ENCODE data around the gene POLG. TPM values are rescaled to one million over a fixed set of nuclear protein-coding genes. Genes with fewer than 3 reads are reported as not detected.

Gene POLG
- polyA plus RNA-seq, 3 donors: 46.7 to 55.7 (median 54.2) TPM

DNA sequence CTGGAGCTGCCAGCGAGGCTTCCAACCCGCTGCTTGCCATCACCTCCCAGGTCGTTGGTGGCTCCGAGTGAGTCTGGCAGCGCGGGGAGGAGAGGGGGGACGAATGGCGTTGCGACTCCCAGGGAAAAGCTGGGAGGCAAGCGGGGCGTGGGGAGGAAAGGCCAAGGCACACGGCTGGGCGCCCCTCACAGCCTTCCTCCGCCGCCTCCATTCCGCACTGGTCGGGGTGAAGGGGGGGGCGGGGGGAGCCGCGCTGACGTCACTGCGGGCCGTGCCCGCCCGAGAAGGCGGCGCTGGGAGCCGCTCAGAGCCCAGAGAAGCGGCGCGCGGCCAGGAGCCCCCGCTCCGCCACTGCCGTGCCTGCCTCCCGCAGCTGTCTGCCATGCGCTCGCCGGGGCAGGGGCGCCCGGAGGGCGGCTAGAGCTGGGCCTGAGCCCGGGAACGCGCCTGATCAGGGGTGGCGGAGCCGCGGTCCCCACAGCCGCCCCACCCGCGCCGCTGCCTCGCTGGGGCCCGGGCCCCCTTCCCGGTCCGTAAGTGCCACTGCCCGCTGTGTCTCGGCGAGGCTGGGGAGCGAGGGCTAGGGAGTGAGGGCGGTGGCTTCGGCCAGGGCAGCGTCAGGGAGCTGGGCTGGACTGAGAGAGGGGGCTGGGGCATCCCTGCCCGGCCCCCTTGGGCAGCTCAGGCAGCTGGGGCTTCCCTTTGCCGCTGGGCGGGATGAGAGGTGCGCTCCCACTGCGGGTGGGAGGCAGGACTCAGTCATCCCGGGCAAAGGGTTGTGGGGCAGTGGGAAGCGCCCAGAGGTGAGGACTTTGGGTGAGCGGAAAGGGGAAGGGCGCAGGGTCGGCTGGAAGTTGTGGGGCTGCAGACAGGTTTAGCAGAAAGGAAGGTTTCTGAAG is 27.8 kb upstream of the POLG start:
- DNase-seq (ENCODE audit: extremely low read depth in 1 of 11, low read depth in 9 of 11, low spot score in 4 of 11): no peak

DNA sequence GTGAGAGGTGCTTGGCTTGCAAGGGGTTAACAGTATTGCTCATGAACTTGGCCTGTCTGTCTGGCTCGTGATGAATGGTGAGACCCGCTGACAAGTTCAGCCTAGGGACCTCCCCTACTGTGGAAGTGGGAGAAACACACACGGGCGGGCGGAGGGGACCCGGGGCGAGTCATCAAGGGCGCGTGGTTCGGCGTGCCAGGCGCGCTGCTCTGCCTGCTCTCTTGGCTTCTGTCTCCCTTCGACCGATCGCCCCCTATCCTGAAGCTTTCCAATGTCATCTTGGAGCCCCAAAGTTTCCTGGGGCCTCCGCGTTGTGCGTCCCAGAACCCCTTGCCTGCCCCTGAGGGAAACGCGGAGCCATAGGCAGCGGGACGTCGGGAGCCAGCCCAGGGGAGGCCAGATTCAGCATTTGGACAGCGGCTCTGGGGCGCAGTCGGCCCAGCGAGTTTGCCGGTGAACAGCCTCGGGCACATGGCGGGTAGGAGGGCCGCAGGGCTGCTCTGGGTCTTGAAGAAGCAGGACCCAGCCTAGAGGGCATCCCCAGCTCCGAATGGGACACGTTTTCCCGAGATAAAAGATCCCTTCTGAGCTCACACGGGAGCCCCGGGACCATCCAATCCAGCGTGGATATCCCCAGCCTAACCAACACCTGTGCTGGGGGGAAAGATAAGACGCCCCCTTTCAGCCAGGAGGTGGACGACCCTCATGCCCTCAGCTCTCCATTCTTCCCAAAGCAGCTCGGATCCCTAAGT is 27.0 kb upstream of the POLG start:
- peak in 9 of 11 donors; percentile 63 to 76 (median 74) for DNase-seq (ENCODE audit: extremely low read depth in 1 of 11, low read depth in 9 of 11, low spot score in 4 of 11)

DNA sequence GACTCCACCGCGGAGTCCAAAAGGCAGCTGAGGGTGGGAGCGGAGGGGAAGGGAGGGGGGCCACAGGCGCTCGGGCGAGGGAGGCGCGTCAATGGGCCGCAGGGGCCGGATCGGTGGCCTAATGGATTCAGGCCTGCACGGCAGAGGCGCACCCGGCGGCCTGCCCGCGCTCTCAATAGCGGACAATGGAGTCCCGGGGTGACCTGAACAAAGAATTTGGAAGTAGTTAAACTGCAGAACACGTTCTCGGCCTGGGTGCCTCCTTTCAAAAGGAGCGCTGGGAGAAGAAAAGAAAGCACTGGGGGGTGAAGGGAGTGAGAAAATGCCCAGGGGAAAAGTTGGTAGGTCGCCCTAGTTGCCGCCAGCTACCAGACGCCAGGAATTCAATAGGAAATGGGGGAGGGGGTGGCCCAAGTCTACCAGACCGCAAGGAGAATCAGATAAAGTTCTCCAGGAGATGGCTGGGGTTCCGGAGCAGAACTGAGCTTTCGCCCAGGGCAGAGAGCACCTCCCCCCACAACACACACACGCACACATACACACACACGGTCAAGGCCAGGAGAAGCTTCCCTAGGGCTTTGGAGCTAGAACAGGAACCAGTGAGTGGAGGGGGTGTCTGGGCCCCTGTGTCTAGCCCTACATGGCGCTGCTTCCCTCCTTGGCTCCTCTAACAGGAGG is 25.8 kb upstream of the POLG start:
- no peak for DNase-seq (ENCODE audit: extremely low read depth in 1 of 11, low read depth in 9 of 11, low spot score in 4 of 11)

DNA sequence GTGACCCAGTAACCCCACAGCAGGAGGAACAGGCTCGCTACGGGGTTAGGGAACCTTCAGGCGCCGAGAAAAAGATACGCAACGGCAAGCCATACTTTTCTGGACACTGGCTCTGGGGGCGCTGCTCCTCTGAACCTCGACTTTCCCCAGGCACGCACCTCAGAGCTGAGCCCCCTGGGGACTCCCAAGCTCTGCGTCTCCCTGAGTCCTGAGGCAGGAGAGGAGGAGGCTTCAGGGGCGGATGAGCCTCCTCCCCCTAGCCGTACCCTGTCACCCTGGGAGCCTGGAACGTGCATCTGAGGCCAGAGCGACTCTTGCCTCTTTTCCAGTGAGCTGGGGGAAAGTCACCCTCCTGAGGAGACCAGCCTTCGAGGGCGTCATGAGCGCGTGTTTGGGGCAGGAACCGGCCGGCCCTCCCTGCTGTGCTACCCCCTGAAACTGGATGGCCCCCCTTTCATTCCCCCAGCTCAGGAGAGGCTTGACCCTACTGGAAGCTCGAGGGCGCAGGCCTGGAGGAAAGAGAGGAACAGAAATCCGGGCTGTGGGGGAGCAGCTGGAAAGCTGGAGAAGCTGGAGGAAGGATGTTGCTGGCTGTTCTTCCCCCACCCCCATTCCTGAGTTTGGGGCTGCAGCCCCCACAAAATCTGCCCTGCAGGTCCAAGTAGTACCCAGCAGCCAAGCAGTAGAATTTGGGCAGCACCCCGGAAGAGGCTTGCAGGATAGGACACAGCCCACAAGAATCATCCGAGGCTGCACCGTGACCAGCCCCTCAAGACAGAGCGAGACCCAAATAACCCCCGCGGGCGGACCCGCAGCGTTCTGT is 25.1 kb upstream of the POLG start:
- no peak for DNase-seq (ENCODE audit: extremely low read depth in 1 of 11, low read depth in 9 of 11, low spot score in 4 of 11)

DNA sequence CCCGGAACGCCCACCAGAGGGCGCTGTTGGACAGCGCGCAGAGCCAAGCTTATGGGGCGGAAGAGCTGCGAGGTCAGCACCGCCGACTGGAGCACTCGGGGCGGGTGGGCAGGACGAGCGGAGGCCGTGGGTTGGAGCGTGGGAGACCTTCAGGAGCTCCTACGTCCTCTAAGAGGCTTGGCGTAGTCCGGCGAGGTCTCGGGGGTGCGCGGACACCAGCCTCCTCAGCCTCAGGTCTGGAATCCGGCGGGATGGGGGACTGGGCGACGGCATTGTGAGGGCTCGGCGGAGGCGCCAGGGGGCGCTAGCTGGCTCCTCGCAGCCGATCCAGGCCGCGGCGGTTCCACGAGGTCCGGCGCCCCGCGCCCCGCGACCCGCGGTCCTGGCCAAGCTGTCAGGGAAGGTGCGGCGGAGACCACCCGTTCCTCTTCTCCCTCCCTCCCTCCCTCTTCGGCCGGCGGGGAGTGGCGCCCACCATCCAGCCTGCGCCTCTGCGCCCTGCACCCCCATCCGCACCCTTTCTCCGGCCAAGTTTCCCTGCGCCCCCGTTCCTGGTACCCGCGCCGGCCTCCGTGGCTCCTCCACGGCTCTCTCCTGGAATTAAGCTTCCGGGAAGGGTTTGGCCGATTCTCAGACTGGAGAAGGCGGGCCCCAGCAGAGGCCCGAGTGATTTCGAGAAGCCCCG is 24.3 kb upstream of the POLG start:
- peak in 7 of 11 donors; percentile 42 to 74 (median 70) for DNase-seq (ENCODE audit: extremely low read depth in 1 of 11, low read depth in 9 of 11, low spot score in 4 of 11)

DNA sequence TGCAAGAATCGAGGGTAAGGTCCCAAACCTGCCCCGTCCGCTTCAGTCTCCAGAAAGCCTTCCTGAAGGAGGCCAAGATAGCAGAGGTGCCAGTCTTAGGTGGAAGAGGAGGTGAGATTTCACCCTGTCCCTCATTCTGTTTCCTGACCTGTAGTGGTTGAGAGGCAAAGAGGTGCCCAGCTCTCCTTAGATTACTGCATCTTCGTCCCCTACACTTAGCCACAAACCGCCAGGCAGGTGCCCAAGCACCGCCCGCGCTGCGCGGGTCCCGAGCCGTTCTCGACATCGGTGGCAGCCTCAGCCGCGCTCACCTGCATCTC is 23.8 kb upstream of the POLG start:
- no peak for DNase-seq (ENCODE audit: extremely low read depth in 1 of 11, low read depth in 9 of 11, low spot score in 4 of 11)

DNA sequence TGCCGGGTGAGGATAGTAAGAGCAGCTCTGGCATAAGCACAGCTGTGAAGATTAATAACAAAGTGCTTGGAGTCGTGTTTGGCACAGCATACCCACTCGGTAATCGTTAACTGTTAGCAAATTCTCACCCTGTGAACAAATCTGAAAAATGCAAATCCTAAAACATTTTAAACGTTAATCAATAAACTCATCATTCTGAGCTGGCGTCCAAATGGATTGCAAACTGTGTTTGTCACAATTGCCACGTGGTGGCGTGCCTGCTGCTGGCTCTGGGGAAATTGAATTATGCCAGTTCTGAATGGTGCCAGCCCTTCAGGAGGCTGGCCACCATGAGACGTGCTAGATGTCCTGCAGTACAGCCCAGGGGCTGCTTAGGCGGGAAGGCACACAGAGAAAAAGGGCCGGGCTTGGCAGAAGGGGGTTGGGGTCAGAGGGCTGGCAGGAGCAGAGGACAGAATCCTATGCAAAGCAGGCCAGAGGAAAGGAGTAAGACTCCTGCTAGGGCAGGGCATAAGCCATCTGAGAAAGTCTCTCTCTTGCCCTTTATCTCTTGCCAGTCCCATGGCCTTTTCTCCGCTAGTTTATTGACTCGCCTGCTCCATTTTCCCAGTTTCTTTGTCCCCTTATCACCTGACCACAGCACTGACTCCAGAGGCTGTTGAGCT is 22.1 kb upstream of the POLG start:
- DNase-seq (ENCODE audit: extremely low read depth in 1 of 11, low read depth in 9 of 11, low spot score in 4 of 11): no peak

DNA sequence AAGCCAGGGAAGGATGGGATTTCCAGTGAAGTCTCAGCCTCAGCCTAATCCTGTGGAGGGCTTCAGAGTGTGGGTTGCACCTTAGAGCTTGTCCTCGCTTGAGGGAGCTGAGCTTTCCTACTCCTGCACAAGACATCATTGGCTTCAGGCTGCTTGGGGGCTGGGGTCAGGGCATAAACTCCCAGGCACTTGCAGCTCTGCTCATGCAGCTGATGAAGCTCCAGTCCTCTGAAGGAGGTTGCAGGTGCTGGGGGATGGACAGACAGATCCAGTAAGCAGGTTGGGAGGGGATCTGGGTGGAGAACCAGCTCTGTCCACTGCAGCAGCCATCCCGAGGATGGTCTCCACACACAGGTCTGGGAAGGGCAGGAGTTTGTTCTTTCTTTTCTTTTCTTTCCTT is 19.4 kb upstream of the POLG start:
- DNase-seq (ENCODE audit: extremely low read depth in 1 of 11, low read depth in 9 of 11, low spot score in 4 of 11): no peak

DNA sequence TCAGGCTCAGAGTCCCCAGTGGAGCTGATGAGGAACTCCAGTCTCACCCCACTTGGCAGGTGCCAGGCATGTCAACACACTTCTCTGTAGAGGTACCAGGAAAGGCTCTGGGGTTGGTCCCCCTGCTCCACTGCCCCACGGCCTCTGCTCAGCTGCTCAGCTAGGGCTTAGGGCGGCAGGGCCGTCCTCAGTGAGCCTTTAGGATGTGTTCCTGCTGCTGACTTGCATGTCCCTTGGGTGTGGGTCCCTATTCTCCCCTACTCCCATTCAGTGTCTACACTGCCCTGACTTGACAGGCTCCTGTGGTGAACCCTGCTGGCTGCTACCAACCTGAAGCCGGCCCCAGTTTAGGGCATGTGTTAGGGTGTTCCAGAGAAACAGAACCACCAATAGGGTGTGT is 17.9 kb upstream of the POLG start:
- no peak for DNase-seq (ENCODE audit: extremely low read depth in 1 of 11, low read depth in 9 of 11, low spot score in 4 of 11)

DNA sequence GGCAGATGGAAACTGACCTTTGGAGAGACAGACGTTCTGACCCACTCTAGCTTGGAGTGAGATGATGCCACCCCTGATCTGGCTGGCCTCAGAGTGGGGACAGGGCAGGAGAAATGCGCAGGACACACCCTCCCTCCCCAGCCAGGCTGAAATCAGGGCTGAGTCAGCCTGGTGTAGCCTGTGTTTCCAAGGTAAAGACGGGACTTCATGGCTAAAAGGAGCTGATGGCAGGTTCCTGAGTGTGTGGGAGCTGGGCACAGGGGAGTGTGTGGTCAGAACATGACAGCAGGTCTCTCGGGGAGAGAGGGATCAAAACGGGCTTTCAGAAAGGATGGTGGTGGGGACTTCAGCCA is 14.6 kb upstream of the POLG start:
- no peak for DNase-seq (ENCODE audit: extremely low read depth in 1 of 11, low read depth in 9 of 11, low spot score in 4 of 11)

DNA sequence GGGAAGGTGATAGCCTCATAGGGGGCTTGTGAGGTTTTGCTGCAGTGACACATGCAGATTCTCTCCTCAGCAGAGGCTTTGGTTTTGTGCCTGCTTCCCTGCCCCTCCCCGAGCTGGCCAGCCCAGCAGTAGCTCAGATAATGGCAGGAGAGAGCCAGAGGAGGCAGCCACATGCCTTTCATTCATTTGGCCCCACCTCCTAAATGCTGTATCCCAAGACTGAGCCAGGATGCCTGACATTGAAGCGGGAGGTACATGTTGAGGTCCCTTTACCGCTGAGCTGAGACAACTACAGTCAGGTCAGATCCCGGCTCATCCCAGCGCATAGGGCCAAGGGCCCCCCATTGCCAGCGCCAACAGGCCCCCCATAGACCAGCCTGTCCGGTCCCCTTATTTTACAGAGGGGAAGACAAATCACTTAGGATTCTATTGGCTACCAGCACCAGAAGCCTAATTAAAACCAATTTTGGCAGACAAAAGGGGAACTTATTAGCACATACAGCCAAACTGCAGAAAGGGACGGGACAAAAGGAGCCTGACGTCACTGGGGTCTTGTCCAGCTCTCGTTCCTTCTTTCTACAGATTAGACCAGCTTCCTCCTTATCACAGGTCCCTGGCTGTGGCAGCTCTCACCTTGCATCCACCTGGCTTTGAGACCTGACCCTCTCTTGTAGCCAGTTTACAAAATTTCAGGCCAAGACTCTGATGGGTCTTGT is 12.1 kb upstream of the POLG start:
- no peak for DNase-seq (ENCODE audit: extremely low read depth in 1 of 11, low read depth in 9 of 11, low spot score in 4 of 11)

DNA sequence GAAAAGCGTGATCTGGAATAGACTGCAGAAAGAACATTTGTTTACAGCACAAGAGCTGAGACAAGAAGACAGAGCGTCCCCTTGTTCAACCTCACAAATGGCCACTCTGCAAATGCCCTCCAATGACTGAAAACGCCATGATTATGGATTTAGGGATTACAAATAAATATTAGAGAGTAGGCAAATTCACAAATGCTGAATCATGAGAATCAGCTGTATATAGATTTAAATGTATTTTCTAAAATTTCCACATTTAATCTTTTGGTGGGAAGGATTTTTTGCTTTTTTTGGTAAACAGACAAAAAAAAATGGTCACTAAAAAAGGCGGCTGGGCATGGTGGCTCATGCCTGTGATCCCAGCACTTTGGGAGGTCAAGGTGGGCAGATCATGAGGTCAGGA is 10.6 kb upstream of the POLG start:
- no peak for DNase-seq (ENCODE audit: extremely low read depth in 1 of 11, low read depth in 9 of 11, low spot score in 4 of 11)

DNA sequence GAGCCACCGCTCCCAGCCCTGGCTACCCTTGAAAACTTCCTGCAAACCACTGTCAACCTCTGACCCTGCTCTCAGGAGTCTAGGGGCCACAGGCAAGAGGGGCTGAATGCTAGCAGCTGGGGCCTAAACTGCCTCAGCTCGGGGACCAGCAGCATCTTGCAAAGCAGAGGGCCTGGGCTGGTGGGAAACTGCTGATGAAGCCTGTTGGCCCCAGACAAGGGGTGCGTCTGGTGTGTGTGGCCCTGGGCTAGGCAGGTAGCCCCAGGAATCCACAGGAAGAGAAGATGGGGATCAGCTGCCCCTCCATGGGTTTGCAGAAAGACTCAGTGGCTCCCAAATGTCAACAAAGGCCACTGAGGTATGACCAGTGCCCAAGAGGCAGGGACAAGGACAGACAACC is 8.2 kb upstream of the POLG start:
- DNase-seq (ENCODE audit: extremely low read depth in 1 of 11, low read depth in 9 of 11, low spot score in 4 of 11): no peak

DNA sequence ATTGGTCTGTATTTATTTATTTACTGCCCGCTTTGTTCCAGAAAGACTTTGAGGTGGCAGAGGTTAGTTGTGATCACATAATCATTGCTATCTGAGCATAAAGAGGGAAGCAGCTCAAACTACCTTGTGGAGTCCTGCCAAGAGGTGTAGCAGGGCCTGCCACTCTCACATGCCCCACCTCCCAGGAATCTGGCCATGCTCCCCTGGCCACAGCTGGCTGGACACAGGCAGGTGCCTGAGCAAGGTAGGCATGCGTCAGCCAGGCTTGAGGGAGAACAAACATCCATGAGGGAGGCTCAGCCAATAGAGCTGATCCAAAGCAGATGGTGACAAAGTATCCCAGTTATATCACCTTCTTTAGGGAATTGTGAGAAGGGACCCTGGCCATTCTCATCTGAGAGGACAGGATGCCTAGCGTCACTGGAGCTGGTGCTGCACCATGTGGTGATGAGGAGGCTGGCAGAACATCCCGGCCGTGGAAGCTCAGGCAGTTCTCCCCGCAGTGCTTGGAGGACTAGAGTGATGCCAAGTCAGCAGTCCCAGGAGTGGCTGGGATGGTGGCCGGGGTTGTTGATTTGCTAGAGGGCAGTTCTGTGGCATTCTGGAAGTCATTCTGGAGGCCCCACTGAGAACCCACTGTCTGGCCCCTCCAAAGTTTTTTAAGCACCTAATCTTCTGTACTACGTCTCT is 6.8 kb upstream of the POLG start:
- DNase-seq (ENCODE audit: extremely low read depth in 1 of 11, low read depth in 9 of 11, low spot score in 4 of 11): peak in 1 of 11 donors; percentile 39

DNA sequence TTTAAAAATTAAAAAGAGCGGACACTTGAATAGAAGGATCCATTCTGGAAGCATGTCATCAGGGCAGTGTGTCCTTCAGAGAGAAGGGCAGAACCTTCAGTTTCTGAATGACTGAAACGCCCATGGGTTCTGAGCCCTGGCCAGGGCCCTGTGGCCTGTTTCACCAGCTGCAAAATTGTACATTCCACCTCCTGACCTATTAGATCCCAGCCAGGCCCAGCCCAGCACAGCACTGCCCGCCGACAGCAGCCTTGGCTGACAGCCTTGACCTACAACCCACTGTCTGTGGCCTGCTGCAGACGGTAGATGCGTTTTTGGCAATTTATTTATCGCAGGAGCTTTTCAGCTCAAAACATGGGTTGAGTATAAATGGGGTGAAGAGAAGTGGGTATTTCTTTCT is 5.9 kb upstream of the POLG start:
- DNase-seq (ENCODE audit: extremely low read depth in 1 of 11, low read depth in 9 of 11, low spot score in 4 of 11): no peak

DNA sequence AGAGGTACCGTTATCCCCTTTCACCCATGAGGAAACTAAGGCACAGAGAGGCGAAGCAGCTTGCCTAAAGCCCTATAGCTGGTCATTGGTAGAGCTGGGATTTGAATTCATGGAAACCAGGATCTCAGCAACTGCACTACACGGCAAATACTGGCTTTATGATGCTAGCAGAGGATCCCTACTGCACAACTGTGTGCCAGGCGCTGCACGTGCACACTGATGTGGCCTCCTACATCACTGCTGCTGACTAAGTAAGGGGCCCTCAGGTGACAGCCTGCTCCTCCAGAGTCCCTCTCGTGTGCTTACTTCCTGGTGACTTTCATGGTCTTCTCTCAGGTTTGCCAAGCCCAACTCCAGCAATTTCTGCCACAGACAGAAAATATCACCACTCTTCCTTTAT is 3.4 kb upstream of the POLG start:
- no peak for DNase-seq (ENCODE audit: extremely low read depth in 1 of 11, low read depth in 9 of 11, low spot score in 4 of 11)
